Cardiac fibroblast (primary cell): ENCODE measurements around the gene KRTAP12-2.
"Not testable (repeated sequence)": the region's sequence is repeated elsewhere in the genome, so short reads cannot be mapped to it uniquely, and the experiment has no call there.

Experiments
- DNase-seq, 2 donors: peaks; one replicate each; pipeline versions ENCODE4 v3.0.0 to v3.0.0-alpha.2; 2010; ENCODE audit warnings: low read depth in 2 of 2
- H3K4me3 ChIP-seq, 2 donors: replicated peaks in 1 of 2; 1 replicate in 1 of 2; 2 replicates in 1 of 2; pipeline ENCODE4 v1.5.1; 2011; ENCODE audit warnings: low read depth in 2 of 2, low read length in 2 of 2, mild to moderate bottlenecking in 2 of 2, moderate library complexity in 1 of 2
- CTCF ChIP-seq: IDR thresholded peaks from one replicate; pipeline ENCODE4 v1.5.1; 2011; ENCODE audit warnings: low read depth, mild to moderate bottlenecking, low read length, inconsistent platforms

The KRTAP12-2 gene

DNA sequence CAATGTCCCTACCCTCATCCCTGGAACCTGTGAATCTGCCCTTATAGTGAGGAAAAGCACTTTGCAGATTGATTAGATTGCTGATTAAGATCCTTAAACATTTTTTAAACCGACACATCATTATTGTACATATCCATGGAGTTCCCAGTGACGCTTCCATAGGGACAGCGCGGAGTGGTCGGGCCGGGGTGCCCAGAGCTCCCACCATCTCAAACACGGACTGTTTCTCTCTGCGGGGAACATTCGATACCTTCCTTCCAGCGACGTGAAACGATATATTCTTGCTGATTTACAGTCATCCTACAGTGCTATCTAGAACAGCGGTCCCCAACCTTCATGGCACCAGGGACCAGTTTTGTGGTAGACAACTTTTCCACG lies 34.3 kb upstream of the KRTAP12-2 start:
- TF ChIP-seq CTCF = no peak
- H3K4me3 ChIP-seq = no peak overlapping the region
- no peak for DNase-seq

GRCh38 chr21:44700101-44701022 lies 33.6 kb upstream of the KRTAP12-2 start:
- DNase-seq = no peak
- no peak for TF ChIP-seq CTCF

GRCh38 chr21:44699502-44700001 lies 32.8 kb upstream of the KRTAP12-2 start:
- H3K4me3 ChIP-seq = no peak overlapping the region
- no peak for DNase-seq
- TF ChIP-seq CTCF = no peak

More at GRCh38 chr21:44700101-44701022, 33.6 kb upstream of the KRTAP12-2 start:
- H3K4me3 ChIP-seq = no peak overlapping the region

DNA sequence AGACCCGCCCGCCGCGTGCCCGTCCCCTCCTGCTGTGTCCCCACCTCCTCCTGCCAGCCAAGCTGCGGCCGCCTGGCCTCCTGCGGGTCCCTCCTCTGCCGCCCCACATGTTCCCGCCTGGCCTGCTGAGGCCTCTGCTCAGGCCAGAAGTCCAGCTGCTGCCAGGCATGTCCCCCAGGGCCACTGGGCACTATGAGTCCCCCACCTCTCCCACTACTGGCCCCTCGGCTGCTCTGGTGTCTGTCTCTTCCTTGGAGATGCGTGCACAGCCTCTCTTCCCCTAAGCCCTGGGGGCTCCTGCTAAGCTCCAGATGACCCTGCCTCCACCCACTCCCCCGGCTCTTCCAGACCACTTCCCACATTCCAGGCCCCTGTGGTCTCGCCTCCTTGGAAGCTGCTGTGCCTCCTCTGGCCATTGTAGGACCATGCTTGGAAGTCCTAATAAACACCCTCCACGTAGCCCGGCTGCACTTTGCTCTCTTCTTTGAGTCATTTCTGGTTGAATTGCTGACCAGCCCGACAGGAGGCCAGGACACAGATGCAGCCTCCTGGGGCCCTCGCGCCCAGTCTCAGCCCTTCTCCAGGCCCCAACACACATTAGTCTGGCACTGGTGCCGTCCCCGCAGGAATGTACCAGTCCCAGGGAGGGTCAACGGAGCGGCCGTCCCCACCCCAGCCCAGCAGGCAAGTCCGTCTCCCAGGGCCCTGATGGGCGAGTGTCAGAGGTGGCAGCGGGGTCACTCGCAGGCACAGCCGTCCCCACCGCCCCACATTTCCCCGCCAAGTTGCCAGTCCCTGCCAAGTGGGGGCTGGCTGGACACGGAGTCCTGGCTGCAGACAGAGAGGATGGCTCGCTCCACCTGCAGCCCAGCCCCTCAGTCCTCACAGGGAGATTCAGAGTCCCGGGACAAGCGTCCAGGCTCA lies 31.3 kb upstream of the KRTAP12-2 start:
- TF ChIP-seq CTCF = no peak
- H3K4me3 ChIP-seq = no peak overlapping the region
- DNase-seq = no peak

- not testable (repeated sequence) for H3K4me3 ChIP-seq
Measured at GRCh38 chr21:44697172-44697810, 30.6 kb upstream of the KRTAP12-2 start, which contains the start of gene KRTAP10-12. KRTAP10-12 (plus strand) TSS chr21:44697172; CDS start chr21:44697202, 30 bp downstream.

GRCh38 chr21:44696572-44696971 lies 29.8 kb upstream of the KRTAP12-2 start:
- no peak overlapping the region for H3K4me3 ChIP-seq
- TF ChIP-seq CTCF = no peak
- no peak for DNase-seq

More at GRCh38 chr21:44697172-44697810, 30.6 kb upstream of the KRTAP12-2 start, which contains the start of gene KRTAP10-12:
- DNase-seq = not testable (repeated sequence)
